Peyer's patch (tissue), 4 donors: ENCODE results near the gene ALDH1A2.

Experiments used
- POLR2A ChIP-seq, 2 donors: fragments of 450-650 bp; IDR thresholded peaks; one replicate each; pipeline ENCODE4 v1.5.1; 2017; ENCODE audit warnings: antibody characterized with exemption in 2 of 2, mild to moderate bottlenecking in 2 of 2, moderate library complexity in 2 of 2
- TF ChIP-seq, protein P1 (sequence below), 6 experiments: fragments of 450-650 bp in 4 of 6; fragments of 200-600 bp in 2 of 6; sonication (generic) in 1 of 6; IDR thresholded peaks; one replicate each; pipeline ENCODE4 v1.5.1; 2017 to 2019; ENCODE audit warnings: antibody characterized with exemption in 6 of 6, mild to moderate bottlenecking in 3 of 6, moderate library complexity in 1 of 6

DNA sequence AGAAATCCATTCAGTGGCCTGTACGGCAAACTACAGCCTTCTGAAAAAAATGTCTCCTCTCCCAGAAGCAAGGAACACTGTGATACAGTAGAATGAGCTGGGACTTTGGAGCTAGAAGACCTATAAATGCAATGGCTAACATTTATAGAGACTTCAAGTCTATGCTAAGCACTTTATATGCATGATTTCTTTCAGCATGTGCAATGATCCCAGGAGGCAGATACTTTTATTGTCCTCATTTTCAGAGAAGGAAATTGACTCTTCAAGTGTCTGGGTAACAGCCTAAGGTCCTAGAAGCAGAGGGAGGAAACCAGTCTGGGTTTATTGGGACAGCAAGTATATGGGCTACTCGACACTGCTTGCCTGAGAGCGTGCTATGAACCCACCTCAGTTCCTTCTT, 140.9 kb downstream of the ALDH1A2 start:
- TF ChIP-seq, protein P1, sequence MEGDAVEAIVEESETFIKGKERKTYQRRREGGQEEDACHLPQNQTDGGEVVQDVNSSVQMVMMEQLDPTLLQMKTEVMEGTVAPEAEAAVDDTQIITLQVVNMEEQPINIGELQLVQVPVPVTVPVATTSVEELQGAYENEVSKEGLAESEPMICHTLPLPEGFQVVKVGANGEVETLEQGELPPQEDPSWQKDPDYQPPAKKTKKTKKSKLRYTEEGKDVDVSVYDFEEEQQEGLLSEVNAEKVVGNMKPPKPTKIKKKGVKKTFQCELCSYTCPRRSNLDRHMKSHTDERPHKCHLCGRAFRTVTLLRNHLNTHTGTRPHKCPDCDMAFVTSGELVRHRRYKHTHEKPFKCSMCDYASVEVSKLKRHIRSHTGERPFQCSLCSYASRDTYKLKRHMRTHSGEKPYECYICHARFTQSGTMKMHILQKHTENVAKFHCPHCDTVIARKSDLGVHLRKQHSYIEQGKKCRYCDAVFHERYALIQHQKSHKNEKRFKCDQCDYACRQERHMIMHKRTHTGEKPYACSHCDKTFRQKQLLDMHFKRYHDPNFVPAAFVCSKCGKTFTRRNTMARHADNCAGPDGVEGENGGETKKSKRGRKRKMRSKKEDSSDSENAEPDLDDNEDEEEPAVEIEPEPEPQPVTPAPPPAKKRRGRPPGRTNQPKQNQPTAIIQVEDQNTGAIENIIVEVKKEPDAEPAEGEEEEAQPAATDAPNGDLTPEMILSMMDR (IDR thresholded peaks at IDR 0.05), result no peak
- no peak for TF ChIP-seq POLR2A (IDR thresholded peaks at IDR 0.05)
